T1000 (cell line): ENCODE results near the gene TPRN.

Experiments used
- DNase-seq: peaks from one replicate; lab custom pipeline; 2025; ENCODE audit warnings: mixed read lengths; lab: John Stamatoyannopoulos, UW

Gene TPRN

DNA sequence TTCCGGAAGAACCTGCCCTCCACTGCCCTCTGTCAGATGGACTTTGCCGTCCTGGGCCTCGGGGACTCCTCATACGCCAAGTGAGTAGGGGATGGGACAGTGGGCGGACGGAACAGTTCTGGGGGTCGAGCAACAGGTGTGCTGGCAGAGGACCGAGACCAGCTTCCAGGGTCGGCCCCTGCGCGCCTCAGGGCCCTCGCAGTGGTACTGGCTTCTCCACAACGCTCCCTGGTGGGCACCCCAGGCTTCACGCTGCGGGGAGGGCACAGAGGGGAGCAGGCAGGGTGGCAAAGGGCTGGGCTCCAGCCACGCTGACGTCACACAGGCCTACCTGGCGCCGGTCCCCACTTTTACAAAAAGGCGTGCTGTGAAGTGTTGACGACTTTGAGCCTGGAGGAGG is 12.0 kb upstream of the TPRN start:
- no peak for DNase-seq

DNA sequence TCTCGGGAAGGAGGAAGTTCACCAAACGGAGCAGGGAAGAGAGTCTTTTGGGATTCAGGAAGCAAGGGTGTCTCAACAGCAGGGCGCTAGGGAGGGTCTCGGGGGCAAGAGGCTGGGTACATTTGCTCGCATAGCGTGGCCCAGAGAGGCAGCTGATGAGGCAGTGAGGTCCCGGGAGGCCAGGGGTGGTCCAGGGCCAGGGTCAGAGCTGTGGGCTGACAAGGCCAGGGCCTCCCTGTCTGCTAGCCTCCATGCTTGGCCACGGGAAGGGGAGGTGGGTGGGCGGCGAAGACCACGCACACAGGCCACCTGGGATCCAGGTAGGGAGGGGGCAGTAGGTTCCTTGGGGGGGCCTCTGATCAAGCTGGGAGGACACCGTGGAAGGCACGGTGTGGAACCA is 11.0 kb upstream of the TPRN start:
- no peak for DNase-seq

DNA sequence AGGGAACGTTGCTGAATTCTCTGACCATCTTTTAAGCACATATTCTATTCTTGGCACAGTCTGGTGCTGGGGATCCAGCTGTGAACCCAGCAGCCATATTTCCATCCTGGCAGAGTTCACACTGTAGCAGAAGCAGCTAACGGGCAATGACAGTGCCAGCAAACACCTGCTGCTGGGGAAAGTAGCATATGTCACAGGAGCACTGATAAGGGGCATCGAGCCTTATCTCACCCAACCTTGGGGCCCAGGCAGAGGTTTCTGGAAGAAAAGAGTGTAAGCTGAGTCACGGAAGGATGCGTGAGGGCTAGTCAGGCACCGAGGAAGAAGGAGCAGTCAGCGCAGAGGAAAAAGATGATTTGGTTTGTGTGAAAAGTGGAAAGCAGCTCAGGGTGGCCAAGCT is 6.1 kb upstream of the TPRN start:
- no peak for DNase-seq

- DNase-seq = peak; percentile 58
These were observed 4.9 kb upstream of the TPRN start, which contains the start of the genes NDOR1 and TMEM203 for GRCh38 chr9:137205126-137206069. NDOR1 (plus strand) TSS chr9:137205700; CDS start chr9:137205778, 78 bp downstream. TMEM203 (minus strand) TSS chr9:137205648; CDS start chr9:137205414, 234 bp downstream.

DNA sequence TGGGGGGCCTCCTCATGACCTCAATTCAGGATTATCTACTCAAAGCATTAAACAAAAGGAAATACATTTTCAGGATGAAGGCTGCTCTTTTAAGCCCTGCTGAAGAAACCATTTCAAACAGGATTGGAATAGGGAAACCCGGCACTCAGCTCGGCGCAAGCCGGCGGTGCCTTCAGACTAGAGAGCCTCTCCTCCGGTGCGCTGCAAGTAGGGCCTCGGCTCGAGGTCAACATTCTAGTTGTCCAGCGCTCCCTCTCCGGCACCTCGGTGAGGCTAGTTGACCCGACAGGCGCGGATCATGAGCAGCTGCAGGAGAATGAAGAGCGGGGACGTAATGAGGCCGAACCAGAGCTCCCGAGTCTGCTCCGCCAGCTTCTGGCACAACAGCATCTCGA is 4.2 kb upstream of the TPRN start:
- DNase-seq = no peak

- no peak for DNase-seq
These were observed 2.4 kb upstream of the TPRN start for GRCh38 chr9:137202966-137203365.

GRCh38 chr9:137201205-137201868 is 796 bp upstream of the TPRN start:
- DNase-seq = no peak

GRCh38 chr9:137199411-137200121 is 975 bp downstream of the TPRN start:
- no peak for DNase-seq

DNA sequence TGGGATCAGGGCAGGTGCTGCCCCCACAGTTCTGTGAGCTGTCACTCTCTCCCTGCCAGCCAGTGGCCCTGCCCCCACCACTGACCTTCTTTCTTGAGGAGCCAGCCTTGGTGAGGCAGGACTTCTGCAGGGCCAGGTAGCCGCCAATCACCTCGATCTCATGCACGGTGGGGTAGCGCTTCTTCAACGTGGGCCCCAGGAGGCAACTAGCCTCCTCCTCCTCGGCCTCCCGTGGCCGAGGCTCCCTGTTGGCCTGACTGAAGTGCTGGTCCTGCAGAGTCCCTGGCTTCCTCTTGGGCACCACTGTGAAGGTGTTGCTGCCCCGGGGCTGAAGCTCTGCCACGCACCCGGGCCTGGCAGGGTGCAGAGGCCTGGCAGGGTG is 1.6 kb downstream of the TPRN start:
- DNase-seq = no peak

GRCh38 chr9:137198051-137198901 is 2.3 kb downstream of the TPRN start:
- DNase-seq = no peak

- no peak for DNase-seq
These were observed 4.9 kb downstream of the TPRN start for GRCh38 chr9:137195525-137196220.

DNA sequence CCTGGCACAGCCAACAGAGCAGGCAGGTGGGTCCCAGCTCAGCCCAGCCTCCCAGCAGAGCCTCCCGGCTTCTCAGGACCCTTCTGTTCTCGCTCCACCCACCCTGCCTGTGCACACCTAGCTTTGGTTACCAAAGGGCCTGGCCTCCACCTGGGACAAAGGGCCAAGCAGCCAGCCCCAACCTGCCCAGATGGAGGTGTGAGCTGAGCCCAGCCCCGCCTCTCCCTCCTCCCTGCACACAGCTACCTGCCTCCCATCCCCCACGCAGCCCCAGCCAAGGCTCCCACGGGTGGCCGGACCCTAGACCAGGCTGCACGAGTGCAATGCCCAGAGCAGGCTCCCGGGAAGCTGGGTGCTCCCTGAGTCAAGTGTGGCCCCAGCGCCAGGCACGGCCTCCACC is 5.6 kb downstream of the TPRN start:
- DNase-seq = no peak

- no peak for DNase-seq
These were observed 6.2 kb downstream of the TPRN start for GRCh38 chr9:137194388-137194787.

DNA sequence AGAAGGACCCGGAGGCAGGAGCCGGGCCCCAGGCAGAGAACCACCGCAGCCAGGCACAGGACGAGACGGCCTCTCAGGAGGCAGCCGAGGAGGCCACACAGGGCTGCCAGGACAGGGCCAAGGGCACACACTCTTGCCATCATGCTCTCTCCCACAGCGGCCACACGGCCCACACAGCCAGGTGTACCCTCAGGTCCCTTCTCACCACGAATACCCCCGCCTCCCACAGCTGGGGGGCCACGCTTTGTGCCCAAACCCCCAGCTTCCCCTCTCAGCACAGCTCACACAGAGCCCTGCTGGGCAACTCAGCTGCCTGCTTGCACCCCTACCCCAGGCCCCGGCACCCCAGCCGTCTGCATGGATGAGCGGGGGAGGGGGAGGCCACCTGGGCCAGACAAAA is 6.8 kb downstream of the TPRN start:
- no peak for DNase-seq

DNA sequence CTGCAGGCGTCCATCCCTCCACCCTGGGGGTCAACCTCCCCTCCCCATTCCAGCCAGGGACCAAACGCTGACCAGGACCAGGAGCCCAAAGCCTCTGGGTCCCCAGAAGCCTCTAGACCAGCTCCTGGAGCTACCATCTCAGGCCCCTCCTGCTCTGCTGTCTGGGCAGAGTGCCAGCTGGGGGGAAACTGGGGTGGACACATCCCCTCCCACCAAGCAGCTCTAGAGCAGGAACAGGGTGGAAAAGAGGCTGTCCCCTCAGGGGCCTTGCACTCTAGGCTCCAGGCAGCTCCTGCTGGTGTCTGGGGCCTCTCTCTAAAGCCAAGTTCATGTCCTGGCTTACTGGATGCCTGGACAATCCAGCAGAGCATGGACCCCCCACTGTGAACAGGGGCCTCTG is 7.7 kb downstream of the TPRN start:
- no peak for DNase-seq

DNA sequence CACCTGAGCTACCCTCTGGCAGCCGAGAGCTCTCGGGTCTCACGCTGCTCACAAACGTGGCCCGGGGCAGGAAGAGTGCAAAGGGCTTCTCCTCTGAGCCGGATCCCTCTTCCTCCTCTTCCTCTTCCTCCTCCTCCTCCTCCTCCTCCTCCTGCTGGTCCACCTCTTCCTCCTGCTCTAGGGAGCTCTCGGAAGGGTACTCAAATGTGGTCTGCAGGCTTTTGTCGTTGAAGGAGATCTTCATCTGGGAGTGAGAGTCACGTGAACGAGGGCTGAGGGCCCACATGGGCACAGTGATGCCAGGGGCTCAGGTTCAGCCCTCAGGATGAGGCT is 8.1 kb downstream of the TPRN start:
- DNase-seq = no peak

- no peak for DNase-seq
These were observed 8.7 kb downstream of the TPRN start for GRCh38 chr9:137191691-137192447.

DNA sequence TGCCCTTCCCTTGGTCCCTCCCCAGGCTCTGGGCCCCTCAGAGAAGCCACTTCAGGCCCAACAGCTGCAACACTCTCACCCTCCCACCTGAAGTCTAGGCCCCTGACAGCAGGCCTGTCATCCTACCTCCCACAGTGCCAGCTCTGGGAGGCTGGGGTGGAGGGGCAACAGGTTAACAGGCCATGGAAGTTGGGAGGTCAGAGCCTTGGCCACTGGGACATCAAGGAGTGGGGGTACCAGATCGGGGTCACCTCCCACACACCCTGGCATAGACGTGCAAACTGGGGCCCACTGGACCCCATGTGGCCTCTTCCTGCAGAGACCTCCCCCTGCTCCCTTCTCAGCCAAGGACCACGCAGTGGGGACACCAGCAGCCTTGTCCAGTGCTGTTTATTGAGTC is 9.3 kb downstream of the TPRN start:
- no peak for DNase-seq

DNA sequence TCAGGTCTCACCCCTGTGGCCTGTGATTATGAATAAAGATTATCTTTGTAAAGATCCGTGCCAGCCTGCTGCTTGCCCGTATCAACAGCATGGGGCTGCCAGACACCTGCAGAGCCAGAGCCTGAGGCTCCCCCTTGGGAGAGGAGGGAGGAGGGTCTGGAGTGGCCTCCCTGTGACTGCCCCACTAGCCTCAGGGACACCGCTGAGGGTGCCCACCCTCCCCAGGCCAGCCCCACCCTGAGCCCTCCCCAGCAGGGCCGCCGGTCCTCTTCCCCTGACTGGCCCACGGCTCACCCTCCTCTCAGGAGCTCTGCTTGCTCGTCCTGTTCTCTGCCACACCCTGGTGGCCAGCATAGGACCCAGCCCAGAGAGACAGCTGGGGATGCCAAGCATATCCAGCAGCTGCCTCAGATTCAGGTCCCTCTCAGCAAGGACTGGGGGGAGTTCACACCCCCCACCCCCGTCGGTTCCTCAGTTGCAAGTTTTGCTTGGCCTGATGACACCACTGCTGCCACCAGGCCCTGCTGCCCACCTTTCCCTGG is 10.2 kb downstream of the TPRN start:
- no peak for DNase-seq
